Measurements from ENCODE around the gene RBM8A. TPM values are rescaled to one million over a fixed set of nuclear protein-coding genes. Genes with fewer than 3 reads are reported as not detected.

The RBM8A gene
- total and polyA plus RNA-seq, 2 donors (not counting 1 experiment from before 2014, with no cell fraction given), result 137 to 169 TPM

GRCh38 chr1:145918144-145918991, 8.9 kb downstream of the RBM8A start, which contains the start of gene PEX11B:
Gene PEX11B (minus strand): TSS chr1:145918717. CDS start chr1:145918688, 29 bp downstream.
- peak; percentile 97 for DNase-seq
- Mint-ChIP-seq H3K27me3 (no peaks in the 10 kb centered on the region), H3K4me3 (peak within 1 kb of the TSS; percentile 92), H3K4me1 (peaks cover 36% of the 10 kb centered on the region), H3K9me3 (ENCODE audit: insufficient read depth) (no peaks in the 10 kb centered on the region), H3K27ac (peak within 1 kb of the TSS; percentile 95)
- Histone ChIP-seq H3K27me3 (replicated peaks in 1 of 4; ENCODE audit: control extremely low read depth in 1 of 4, control insufficient read depth in 3 of 4, insufficient read depth in 4 of 4, low read length in 3 of 4) (no peaks in the 10 kb centered on the region), H3K4me1 (ENCODE audit: control insufficient read depth in 2 of 2, insufficient read depth in 2 of 2, low read length in 2 of 2) (peaks cover 15 to 24% of the 10 kb centered on the region in 2 donors), H3K4me2 (replicated peaks; ENCODE audit: low read depth, low read length, poor library complexity, severe bottlenecking) (peak within 1 kb of the TSS; percentile 75), H3K9me3 (ENCODE audit: control extremely low read depth in 1 of 3, control insufficient read depth in 2 of 3, insufficient read depth in 1 of 3, low read length in 2 of 3) (no peaks in the 10 kb centered on the region), H3K36me3 (replicated peaks in 1 of 2; ENCODE audit: control extremely low read depth in 1 of 2, control insufficient read depth in 1 of 2, extremely low read depth in 1 of 2, insufficient read depth in 2 of 2, low read length in 1 of 2) (peaks cover 0 to 26% of the 10 kb centered on the region in 2 experiments), H2AFZ (ENCODE audit: insufficient read depth, low read depth, low read length, poor library complexity, severe bottlenecking) (peak within 1 kb of the TSS; percentile 90), H3K9ac (ENCODE audit: low read length) (peak within 1 kb of the TSS; percentile 68), H3K27ac (ENCODE audit: low read length in 2 of 2) (peak within 1 kb of the TSS; percentile 74 to 79), H4K20me1 (ENCODE audit: control insufficient read depth, insufficient read depth, low read length, poor library complexity, severe bottlenecking) (no peaks in the 10 kb centered on the region), H3K79me2 (ENCODE audit: control insufficient read depth, insufficient read depth, low read length) (peaks cover 14% of the 10 kb centered on the region), H3K4me3 (ENCODE audit: control extremely low read depth in 1 of 5, extremely low read depth in 1 of 5, insufficient read depth in 1 of 5, low read depth in 2 of 5, low read length in 4 of 5) (peak within 1 kb of the TSS; percentile 69 to 98 (median 80))
- peak; percentile 90 for ATAC-seq (ENCODE audit: low read depth)
- TF ChIP-seq CTCF (IDR thresholded peaks at IDR 0.05), result no peak
- TF ChIP-seq EZH2 (IDR thresholded peaks at IDR 0.05; ENCODE audit: borderline replicate concordance, insufficient read depth, low read depth, low read length, poor library complexity, severe bottlenecking), result no peak
- intact Hi-C loops (cut with micrococcal nuclease), result loop anchor here (1.0 to 2.0 kb wide), 8 partner anchors 9 to 94 kb away; partner anchors contain the start of genes ANKRD34A, ANKRD35, LIX1L and NUDT17
- under 1% methylated on average over 51 of the region's 51 CpGs for WGBS (ENCODE audit: insufficient coverage)
- ChIA-PET POLR2A (interaction anchor here (0.5 to 2.5 kb wide), 17 partner anchors 9 to 121 kb away, joined by 3 to 28 read pairs (median 4); partner anchors contain the start of genes ANKRD34A, ANKRD35, LIX1L and PIAS3), CTCF (interaction anchor here (0.8 to 1.6 kb wide), 8 partner anchors 9 to 73 kb away, joined by 3 to 8 read pairs (median 4); partner anchors contain the start of genes ANKRD34A, NUDT17, POLR3GL and RBM8A)
